ENCODE results near the gene ANKFY1.
A peak's percentile ranks its signal among the peaks of the same experiment; 100 is the strongest.

The ANKFY1 gene

GRCh38 chr17:4162321-4162720 is 101.5 kb downstream of the ANKFY1 start:
- Histone ChIP-seq H3K27ac (ENCODE audit: insufficient read depth in 1 of 2, low read depth in 1 of 2, low read length in 2 of 2, poor library complexity in 1 of 2, severe bottlenecking in 2 of 2) (peak overlapping the region; percentile 10 to 43), H3K9me3 (ENCODE audit: control extremely low read depth in 1 of 5, control insufficient read depth in 4 of 5, insufficient read depth in 2 of 5, low read depth in 1 of 5, low read length in 4 of 5) (no peaks in the 10 kb centered on the region), H3K27me3 (replicated peaks in 2 of 5; ENCODE audit: control insufficient read depth in 4 of 5, insufficient read depth in 5 of 5, low read length in 4 of 5) (no peaks in the 10 kb centered on the region), H3K4me1 (ENCODE audit: control extremely low read depth in 1 of 4, control insufficient read depth in 4 of 4, insufficient read depth in 4 of 4, low read length in 3 of 4) (peaks cover 0 to 33% (median 24%) of the 10 kb centered on the region in 4 experiments), H3K4me3 (ENCODE audit: control insufficient read depth in 1 of 7, extremely low read depth in 1 of 7, insufficient read depth in 4 of 7, low read depth in 2 of 7, low read length in 6 of 7) (no peak overlapping the region), H3K36me3 (ENCODE audit: control insufficient read depth in 4 of 4, insufficient read depth in 4 of 4, low read length in 3 of 4) (peaks cover 10 to 48% (median 26%) of the 10 kb centered on the region in 4 experiments)
- ChIA-PET CTCF (interaction anchor here (0.9 to 1.4 kb wide), 3 partner anchors 9 to 52 kb away, joined by 3 to 4 read pairs (median 3); no protein-coding TSS in a partner anchor), POLR2A (interaction anchor here (0.7 to 1.8 kb wide), 2 partner anchors 17 to 19 kb away, joined by 3 to 9 read pairs; partner anchors contain the start of gene CYB5D2)
- WGBS (ENCODE audit: insufficient coverage), result 94% methylated on average over 6 of the region's 6 CpGs
- no peak for DNase-seq

GRCh38 chr17:4161967-4162305 is 101.8 kb downstream of the ANKFY1 start:
- ChIA-PET CTCF (interaction anchor here (1.4 to 1.7 kb wide), 3 partner anchors 16 to 19 kb away, joined by 3 to 5 read pairs (median 4); partner anchors contain the start of genes CYB5D2 and ZZEF1), POLR2A (interaction anchor here (1.8 kb wide), 1 partner anchor 17 kb away, joined by 9 read pairs; no protein-coding TSS in a partner anchor)

GRCh38 chr17:4161192-4161966 is 102.4 kb downstream of the ANKFY1 start:
- peak; percentile 19 to 64 (median 58) for DNase-seq
- H3K4me1 ChIP-seq (ENCODE audit: control extremely low read depth in 1 of 4, control insufficient read depth in 4 of 4, insufficient read depth in 4 of 4, low read length in 3 of 4), result peaks cover 0 to 30% (median 24%) of the 10 kb centered on the region in 4 experiments
- CTCF ChIA-PET, result interaction anchor here (1.4 to 1.7 kb wide), 4 partner anchors 16 to 23 kb away, joined by 3 to 5 read pairs (median 4); partner anchors contain the start of genes CYB5D2 and ZZEF1
- peaks cover 9 to 45% (median 20%) of the 10 kb centered on the region in 4 experiments for H3K36me3 ChIP-seq (ENCODE audit: control insufficient read depth in 4 of 4, insufficient read depth in 4 of 4, low read length in 3 of 4)
- WGBS (ENCODE audit: insufficient coverage), result 87% methylated on average over 3 of the region's 7 CpGs
- POLR2A ChIA-PET, result interaction anchor here (1.8 kb wide), 2 partner anchors 16 to 18 kb away, joined by 5 to 9 read pairs; partner anchors contain the start of genes CYB5D2 and ZZEF1
- H3K9me3 ChIP-seq (ENCODE audit: control extremely low read depth in 1 of 5, control insufficient read depth in 4 of 5, insufficient read depth in 2 of 5, low read depth in 1 of 5, low read length in 4 of 5), result no peaks in the 10 kb centered on the region
- no peaks in the 10 kb centered on the region for H3K27me3 ChIP-seq (replicated peaks in 2 of 5; ENCODE audit: control insufficient read depth in 4 of 5, insufficient read depth in 5 of 5, low read length in 4 of 5)
- peak overlapping the region; percentile 10 to 43 for H3K27ac ChIP-seq (ENCODE audit: insufficient read depth in 1 of 2, low read depth in 1 of 2, low read length in 2 of 2, poor library complexity in 1 of 2, severe bottlenecking in 2 of 2)
- H3K4me3 ChIP-seq (ENCODE audit: control insufficient read depth in 1 of 7, extremely low read depth in 1 of 7, insufficient read depth in 4 of 7, low read depth in 2 of 7, low read length in 6 of 7), result peak overlapping the region in 1 of 7 experiments; percentile 31

More at GRCh38 chr17:4161967-4162305, 101.8 kb downstream of the ANKFY1 start:
- Histone ChIP-seq H3K27ac (ENCODE audit: insufficient read depth in 1 of 2, low read depth in 1 of 2, low read length in 2 of 2, poor library complexity in 1 of 2, severe bottlenecking in 2 of 2) (peak overlapping the region; percentile 10 to 43), H3K9me3 (ENCODE audit: control extremely low read depth in 1 of 5, control insufficient read depth in 4 of 5, insufficient read depth in 2 of 5, low read depth in 1 of 5, low read length in 4 of 5) (no peaks in the 10 kb centered on the region), H3K27me3 (replicated peaks in 2 of 5; ENCODE audit: control insufficient read depth in 4 of 5, insufficient read depth in 5 of 5, low read length in 4 of 5) (no peaks in the 10 kb centered on the region), H3K4me3 (ENCODE audit: control insufficient read depth in 1 of 7, extremely low read depth in 1 of 7, insufficient read depth in 4 of 7, low read depth in 2 of 7, low read length in 6 of 7) (peak overlapping the region in 1 of 7 experiments; percentile 31), H3K36me3 (ENCODE audit: control insufficient read depth in 4 of 4, insufficient read depth in 4 of 4, low read length in 3 of 4) (peaks cover 11 to 45% (median 23%) of the 10 kb centered on the region in 4 experiments), H3K4me1 (ENCODE audit: control extremely low read depth in 1 of 4, control insufficient read depth in 4 of 4, insufficient read depth in 4 of 4, low read length in 3 of 4) (peaks cover 0 to 30% (median 24%) of the 10 kb centered on the region in 4 experiments)
- 69% methylated on average over 7 of the region's 9 CpGs for WGBS (ENCODE audit: insufficient coverage)
- no peak for DNase-seq

- WGBS (ENCODE audit: insufficient coverage), result 97% methylated on average over 19 of the region's 19 CpGs
- ChIA-PET POLR2A (interaction anchor here (0.6 to 1.8 kb wide), 4 partner anchors 8 to 17 kb away, joined by 3 to 5 read pairs (median 4); partner anchors contain the start of genes CYB5D2 and ZZEF1), CTCF (interaction anchor here (0.6 to 1.7 kb wide), 6 partner anchors 10 to 22 kb away, joined by 3 to 5 read pairs (median 4); partner anchors contain the start of genes CYB5D2 and ZZEF1)
- H3K4me3 ChIP-seq (ENCODE audit: control insufficient read depth in 1 of 7, extremely low read depth in 1 of 7, insufficient read depth in 4 of 7, low read depth in 2 of 7, low read length in 6 of 7), result no peak overlapping the region
- no peak for DNase-seq
- H3K9me3 ChIP-seq (ENCODE audit: control extremely low read depth in 1 of 5, control insufficient read depth in 4 of 5, insufficient read depth in 2 of 5, low read depth in 1 of 5, low read length in 4 of 5), result no peaks in the 10 kb centered on the region
- H3K27ac ChIP-seq (ENCODE audit: insufficient read depth in 1 of 2, low read depth in 1 of 2, low read length in 2 of 2, poor library complexity in 1 of 2, severe bottlenecking in 2 of 2), result no peak overlapping the region
- H3K27me3 ChIP-seq (replicated peaks in 2 of 5; ENCODE audit: control insufficient read depth in 4 of 5, insufficient read depth in 5 of 5, low read length in 4 of 5), result no peaks in the 10 kb centered on the region
- H3K4me1 ChIP-seq (ENCODE audit: control extremely low read depth in 1 of 4, control insufficient read depth in 4 of 4, insufficient read depth in 4 of 4, low read length in 3 of 4), result peaks cover 0 to 30% (median 24%) of the 10 kb centered on the region in 4 experiments
- H3K36me3 ChIP-seq (ENCODE audit: control insufficient read depth in 4 of 4, insufficient read depth in 4 of 4, low read length in 3 of 4), result peaks cover 7 to 51% (median 18%) of the 10 kb centered on the region in 4 experiments
Measured at GRCh38 chr17:4160294-4160859, 103.4 kb downstream of the ANKFY1 start.

- H3K27me3 ChIP-seq (replicated peaks in 2 of 5; ENCODE audit: control insufficient read depth in 4 of 5, insufficient read depth in 5 of 5, low read length in 4 of 5), result no peaks in the 10 kb centered on the region
- peaks cover 5 to 52% (median 17%) of the 10 kb centered on the region in 4 experiments for H3K36me3 ChIP-seq (ENCODE audit: control insufficient read depth in 4 of 4, insufficient read depth in 4 of 4, low read length in 3 of 4)
- H3K27ac ChIP-seq (ENCODE audit: insufficient read depth in 1 of 2, low read depth in 1 of 2, low read length in 2 of 2, poor library complexity in 1 of 2, severe bottlenecking in 2 of 2), result no peak overlapping the region
- no peaks in the 10 kb centered on the region for H3K9me3 ChIP-seq (ENCODE audit: control extremely low read depth in 1 of 5, control insufficient read depth in 4 of 5, insufficient read depth in 2 of 5, low read depth in 1 of 5, low read length in 4 of 5)
- H3K4me3 ChIP-seq (ENCODE audit: control insufficient read depth in 1 of 7, extremely low read depth in 1 of 7, insufficient read depth in 4 of 7, low read depth in 2 of 7, low read length in 6 of 7), result no peak overlapping the region
- ChIA-PET POLR2A (interaction anchor here (0.6 to 1.8 kb wide), 4 partner anchors 8 to 17 kb away, joined by 3 to 5 read pairs (median 4); partner anchors contain the start of genes CYB5D2 and ZZEF1), CTCF (interaction anchor here (0.7 to 1.3 kb wide), 6 partner anchors 10 to 83 kb away, joined by 3 to 5 read pairs (median 3); no protein-coding TSS in a partner anchor)
- no peak for DNase-seq
- peaks cover 0 to 30% (median 24%) of the 10 kb centered on the region in 4 experiments for H3K4me1 ChIP-seq (ENCODE audit: control extremely low read depth in 1 of 4, control insufficient read depth in 4 of 4, insufficient read depth in 4 of 4, low read length in 3 of 4)
- WGBS (ENCODE audit: insufficient coverage), result 97% methylated on average over 15 of the region's 15 CpGs
Measured at GRCh38 chr17:4159761-4160160, 104.0 kb downstream of the ANKFY1 start.

- DNase-seq, result no peak
- no peaks in the 10 kb centered on the region for H3K9me3 ChIP-seq (ENCODE audit: control extremely low read depth in 1 of 5, control insufficient read depth in 4 of 5, insufficient read depth in 2 of 5, low read depth in 1 of 5, low read length in 4 of 5)
- peaks cover 7 to 58% (median 15%) of the 10 kb centered on the region in 4 experiments for H3K36me3 ChIP-seq (ENCODE audit: control insufficient read depth in 4 of 4, insufficient read depth in 4 of 4, low read length in 3 of 4)
- CTCF ChIA-PET, result interaction anchor here (1.1 to 2.0 kb wide), 6 partner anchors 8 to 33 kb away, joined by 3 to 8 read pairs (median 4); no protein-coding TSS in a partner anchor
- POLR2A ChIA-PET, result interaction anchor here (0.6 to 2.0 kb wide), 2 partner anchors 14 to 15 kb away, joined by 4 to 8 read pairs; partner anchors contain the start of genes CYB5D2 and ZZEF1
- no peak overlapping the region for H3K4me3 ChIP-seq (ENCODE audit: control insufficient read depth in 1 of 7, extremely low read depth in 1 of 7, insufficient read depth in 4 of 7, low read depth in 2 of 7, low read length in 6 of 7)
- peaks cover 0 to 20% (median 18%) of the 10 kb centered on the region in 4 experiments for H3K4me1 ChIP-seq (ENCODE audit: control extremely low read depth in 1 of 4, control insufficient read depth in 4 of 4, insufficient read depth in 4 of 4, low read length in 3 of 4)
- WGBS (ENCODE audit: insufficient coverage), result 94% methylated on average over 10 of the region's 12 CpGs
- H3K27ac ChIP-seq (ENCODE audit: insufficient read depth in 1 of 2, low read depth in 1 of 2, low read length in 2 of 2, poor library complexity in 1 of 2, severe bottlenecking in 2 of 2), result no peak overlapping the region
- H3K27me3 ChIP-seq (replicated peaks in 2 of 5; ENCODE audit: control insufficient read depth in 4 of 5, insufficient read depth in 5 of 5, low read length in 4 of 5), result no peaks in the 10 kb centered on the region
Measured at GRCh38 chr17:4157618-4158333, 106.0 kb downstream of the ANKFY1 start.
